Skeletal muscle tissue (tissue), 4 donors: ENCODE data around the gene GBA2. TPM values are rescaled to one million over a fixed set of nuclear protein-coding genes. Genes with fewer than 3 reads are reported as not detected.

Experiments used
- H3K27ac ChIP-seq: one replicate; pipeline ENCODE4 v1.7.0; 2013; ENCODE audit warnings: mild to moderate bottlenecking, low read depth, low read length, inconsistent platforms
- H3K27me3 ChIP-seq, 3 donors: one replicate each; pipeline ENCODE4 v1.7.0; 2013; ENCODE audit warnings: low read length in 3 of 3; ENCODE audit not compliant: control insufficient read depth in 3 of 3, insufficient read depth in 3 of 3
- H3K36me3 ChIP-seq, 3 donors: one replicate each; pipeline ENCODE4 v1.7.0; 2013; ENCODE audit warnings: low read length in 3 of 3; ENCODE audit not compliant: control insufficient read depth in 3 of 3, insufficient read depth in 3 of 3
- H3K4me1 ChIP-seq, 3 donors: one replicate each; pipeline ENCODE4 v1.7.0; 2013; ENCODE audit warnings: low read length in 3 of 3, mild to moderate bottlenecking in 3 of 3; ENCODE audit not compliant: control insufficient read depth in 3 of 3, insufficient read depth in 3 of 3
- H3K4me3 ChIP-seq, 3 donors: one replicate each; pipeline ENCODE4 v1.7.0; 2013; ENCODE audit warnings: low read length in 3 of 3
- H3K9ac ChIP-seq, 3 donors: one replicate each; pipeline ENCODE4 v1.7.0; 2013; ENCODE audit warnings: low read length in 3 of 3, mild to moderate bottlenecking in 3 of 3, moderate library complexity in 2 of 3, low read depth in 1 of 3
- H3K9me3 ChIP-seq, 3 donors: one replicate each; pipeline ENCODE4 v1.7.0; 2013; ENCODE audit warnings: low read length in 3 of 3; ENCODE audit not compliant: control insufficient read depth in 3 of 3
- total RNA-seq: library from RNA; depleted of rRNA; stranded (reverse); fragments of >200 nt; gene quantifications from one replicate; pipeline ENCODE4 v1.2.3, GENCODE V29; 2014
- donor health status: Osteomylitis.

The GBA2 gene
- total RNA-seq, 1 donor from 2014 or later: 31.3 TPM

GRCh38 chr9:35732185-35732799 is 16.7 kb downstream of the GBA2 start, which contains the start of the genes CREB3 and TLN1:
Gene CREB3, plus strand, starts transcription at chr9:35732666. Its CDS starts 107 bp downstream, at chr9:35732773.
Gene TLN1, minus strand, starts transcription at chr9:35732195. Its CDS starts 6,501 bp downstream, at chr9:35725694.
- peak within 1 kb of the TSS; percentile 95 for H3K27ac ChIP-seq
- H3K4me3 ChIP-seq: peak within 1 kb of the TSS; percentile 95 to 96 (median 96)
- H3K36me3 ChIP-seq: peaks cover 17 to 34% (median 25%) of the 10 kb centered on the region in 3 donors
- no peaks in the 10 kb centered on the region for H3K9me3 ChIP-seq
- no peaks in the 10 kb centered on the region for H3K27me3 ChIP-seq
- peak within 1 kb of the TSS; percentile 93 to 99 (median 95) for H3K9ac ChIP-seq
- H3K4me1 ChIP-seq: peaks cover 52 to 57% (median 52%) of the 10 kb centered on the region in 3 donors

GRCh38 chr9:35731415-35732184 is 17.4 kb downstream of the GBA2 start:
- no peaks in the 10 kb centered on the region for H3K9me3 ChIP-seq
- H3K4me3 ChIP-seq: peak overlapping the region; percentile 90 to 96 (median 95)
- H3K27ac ChIP-seq: peak overlapping the region; percentile 95
- H3K4me1 ChIP-seq: peaks cover 57 to 63% (median 57%) of the 10 kb centered on the region in 3 donors
- H3K9ac ChIP-seq: peak overlapping the region; percentile 93 to 99 (median 95)
- H3K36me3 ChIP-seq: peaks cover 10 to 27% (median 18%) of the 10 kb centered on the region in 3 donors
- no peaks in the 10 kb centered on the region for H3K27me3 ChIP-seq

GRCh38 chr9:35730486-35730854 is 18.6 kb downstream of the GBA2 start:
- peaks cover 7 to 17% (median 9%) of the 10 kb centered on the region in 3 donors for H3K36me3 ChIP-seq
- H3K9me3 ChIP-seq: no peaks in the 10 kb centered on the region
- H3K27ac ChIP-seq: peak overlapping the region; percentile 95
- peak overlapping the region; percentile 93 to 98 (median 95) for H3K9ac ChIP-seq
- H3K27me3 ChIP-seq: no peaks in the 10 kb centered on the region
- H3K4me3 ChIP-seq: peak overlapping the region; percentile 90 to 96 (median 95)
- peaks cover 56 to 63% (median 57%) of the 10 kb centered on the region in 3 donors for H3K4me1 ChIP-seq

GRCh38 chr9:35729700-35730485 is 19.1 kb downstream of the GBA2 start:
- Histone ChIP-seq H3K27ac (peak overlapping the region; percentile 95), H3K4me1 (peaks cover 56 to 63% (median 57%) of the 10 kb centered on the region in 3 donors), H3K4me3 (peak overlapping the region; percentile 59 to 96 (median 95)), H3K36me3 (peaks cover 9 to 17% (median 10%) of the 10 kb centered on the region in 3 donors), H3K9ac (peak overlapping the region; percentile 17 to 51 (median 36)), H3K9me3 (no peaks in the 10 kb centered on the region), H3K27me3 (no peaks in the 10 kb centered on the region)

GRCh38 chr9:35729101-35729500 is 19.9 kb downstream of the GBA2 start:
- H3K4me3 ChIP-seq: peak overlapping the region in 2 of 3 donors; percentile 59 to 95
- H3K9ac ChIP-seq: peak overlapping the region; percentile 17 to 51 (median 36)
- H3K27me3 ChIP-seq: no peaks in the 10 kb centered on the region
- no peaks in the 10 kb centered on the region for H3K9me3 ChIP-seq
- H3K4me1 ChIP-seq: peaks cover 56 to 63% (median 57%) of the 10 kb centered on the region in 3 donors
- peaks cover 16 to 21% (median 18%) of the 10 kb centered on the region in 3 donors for H3K36me3 ChIP-seq
- peak overlapping the region; percentile 95 for H3K27ac ChIP-seq

- H3K36me3 ChIP-seq: peaks cover 23 to 29% (median 25%) of the 10 kb centered on the region in 3 donors
- H3K9me3 ChIP-seq: no peaks in the 10 kb centered on the region
- H3K9ac ChIP-seq: peak overlapping the region; percentile 36 to 69 (median 53)
- peak overlapping the region; percentile 24 to 64 (median 58) for H3K4me3 ChIP-seq
- no peaks in the 10 kb centered on the region for H3K27me3 ChIP-seq
- H3K27ac ChIP-seq: peak overlapping the region; percentile 95
- H3K4me1 ChIP-seq: peaks cover 54 to 56% (median 56%) of the 10 kb centered on the region in 3 donors
These were observed 20.7 kb downstream of the GBA2 start for GRCh38 chr9:35728041-35728971.

GRCh38 chr9:35727676-35728040 is 21.4 kb downstream of the GBA2 start:
- Histone ChIP-seq H3K36me3 (peaks cover 28 to 33% (median 29%) of the 10 kb centered on the region in 3 donors), H3K9ac (peak overlapping the region; percentile 36 to 69 (median 53)), H3K27me3 (no peaks in the 10 kb centered on the region), H3K9me3 (no peaks in the 10 kb centered on the region), H3K4me1 (peaks cover 48 to 49% (median 49%) of the 10 kb centered on the region in 3 donors), H3K27ac (peak overlapping the region; percentile 95), H3K4me3 (peak overlapping the region; percentile 24 to 64 (median 58))

- H3K4me3 ChIP-seq: no peak overlapping the region
- peaks cover 48% of the 10 kb centered on the region in 3 donors for H3K4me1 ChIP-seq
- peak overlapping the region; percentile 95 for H3K27ac ChIP-seq
- H3K27me3 ChIP-seq: no peaks in the 10 kb centered on the region
- peaks cover 36 to 40% (median 36%) of the 10 kb centered on the region in 3 donors for H3K36me3 ChIP-seq
- peak overlapping the region in 1 of 3 donors; percentile 69 for H3K9ac ChIP-seq
- no peaks in the 10 kb centered on the region for H3K9me3 ChIP-seq
These were observed 22.1 kb downstream of the GBA2 start for GRCh38 chr9:35726931-35727330.
